Measurements from ENCODE around the gene ALPL.

DNA sequence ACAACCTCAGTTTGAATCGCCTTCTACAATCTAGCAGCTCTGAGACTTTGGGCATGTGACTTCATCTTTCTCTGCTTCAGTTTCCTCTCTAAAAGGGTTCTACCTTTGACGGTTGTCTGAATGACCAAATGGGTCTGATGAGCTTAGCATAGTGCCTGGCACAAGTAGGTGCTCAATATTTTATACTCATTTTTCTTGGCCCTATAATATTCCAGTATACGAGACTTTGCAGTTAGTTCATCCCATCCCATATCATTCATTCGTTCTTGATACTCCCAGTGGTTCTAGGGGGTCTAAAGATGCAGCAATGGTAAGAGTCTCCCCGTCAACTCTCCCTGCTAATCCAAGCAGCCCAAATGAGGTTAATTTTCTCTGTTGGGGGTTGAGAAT, 67.6 kb downstream of the ALPL start:
- TF ChIP-seq CTCF (IDR thresholded peaks at IDR 0.05) (no peak), POLR2A (IDR thresholded peaks at IDR 0.05) (no peak), POLR2AphosphoS5 (IDR thresholded peaks at IDR 0.05) (no peak), EP300 (IDR thresholded peaks at IDR 0.05) (no peak)

Measured in stomach (tissue), 4 donors.